ENCODE data around the gene CAMK4.

Gene CAMK4

DNA sequence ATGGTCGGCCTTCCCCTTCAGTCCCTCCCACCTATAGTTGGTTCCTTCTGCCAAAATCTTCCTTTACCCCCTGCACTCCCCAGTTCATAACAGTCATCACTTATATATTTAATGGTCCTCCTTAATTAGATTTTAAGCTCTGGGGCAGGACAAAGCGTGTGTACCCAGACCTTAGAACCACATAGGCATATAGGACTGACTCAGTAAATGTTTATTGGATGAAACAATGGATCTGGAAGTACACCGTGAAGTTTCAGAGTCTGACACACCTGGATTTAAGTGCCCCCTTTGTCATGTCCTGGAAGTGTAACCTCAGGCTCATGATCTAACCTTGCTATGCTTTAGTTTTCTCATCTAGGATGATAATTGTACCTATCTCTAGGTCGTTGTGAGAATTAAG is 256.2 kb downstream of the CAMK4 start (continued):
- no peak for TF ChIP-seq ZNF791 (tag by site-specific recombination; IDR thresholded peaks at IDR 0.05)
- no peak for TF ChIP-seq ZNF514 (tag by site-specific recombination; IDR thresholded peaks at IDR 0.05)
- TF ChIP-seq, protein P1, sequence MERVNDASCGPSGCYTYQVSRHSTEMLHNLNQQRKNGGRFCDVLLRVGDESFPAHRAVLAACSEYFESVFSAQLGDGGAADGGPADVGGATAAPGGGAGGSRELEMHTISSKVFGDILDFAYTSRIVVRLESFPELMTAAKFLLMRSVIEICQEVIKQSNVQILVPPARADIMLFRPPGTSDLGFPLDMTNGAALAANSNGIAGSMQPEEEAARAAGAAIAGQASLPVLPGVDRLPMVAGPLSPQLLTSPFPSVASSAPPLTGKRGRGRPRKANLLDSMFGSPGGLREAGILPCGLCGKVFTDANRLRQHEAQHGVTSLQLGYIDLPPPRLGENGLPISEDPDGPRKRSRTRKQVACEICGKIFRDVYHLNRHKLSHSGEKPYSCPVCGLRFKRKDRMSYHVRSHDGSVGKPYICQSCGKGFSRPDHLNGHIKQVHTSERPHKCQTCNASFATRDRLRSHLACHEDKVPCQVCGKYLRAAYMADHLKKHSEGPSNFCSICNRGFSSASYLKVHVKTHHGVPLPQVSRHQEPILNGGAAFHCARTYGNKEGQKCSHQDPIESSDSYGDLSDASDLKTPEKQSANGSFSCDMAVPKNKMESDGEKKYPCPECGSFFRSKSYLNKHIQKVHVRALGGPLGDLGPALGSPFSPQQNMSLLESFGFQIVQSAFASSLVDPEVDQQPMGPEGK (tag by site-specific recombination; IDR thresholded peaks at IDR 0.05), result no peak
- TF ChIP-seq ZNF433 (tag by site-specific recombination; IDR thresholded peaks at IDR 0.05; ENCODE audit: low read depth), result no peak
- no peak for TF ChIP-seq ZNF600 (tag by site-specific recombination; IDR thresholded peaks at IDR 0.05)
- TF ChIP-seq ZNF830 (tag by site-specific recombination; IDR thresholded peaks at IDR 0.05; ENCODE audit: low read depth), result no peak
- no peak for TF ChIP-seq ZNF843 (tag by site-specific recombination; IDR thresholded peaks at IDR 0.05)
- TF ChIP-seq, protein P2, sequence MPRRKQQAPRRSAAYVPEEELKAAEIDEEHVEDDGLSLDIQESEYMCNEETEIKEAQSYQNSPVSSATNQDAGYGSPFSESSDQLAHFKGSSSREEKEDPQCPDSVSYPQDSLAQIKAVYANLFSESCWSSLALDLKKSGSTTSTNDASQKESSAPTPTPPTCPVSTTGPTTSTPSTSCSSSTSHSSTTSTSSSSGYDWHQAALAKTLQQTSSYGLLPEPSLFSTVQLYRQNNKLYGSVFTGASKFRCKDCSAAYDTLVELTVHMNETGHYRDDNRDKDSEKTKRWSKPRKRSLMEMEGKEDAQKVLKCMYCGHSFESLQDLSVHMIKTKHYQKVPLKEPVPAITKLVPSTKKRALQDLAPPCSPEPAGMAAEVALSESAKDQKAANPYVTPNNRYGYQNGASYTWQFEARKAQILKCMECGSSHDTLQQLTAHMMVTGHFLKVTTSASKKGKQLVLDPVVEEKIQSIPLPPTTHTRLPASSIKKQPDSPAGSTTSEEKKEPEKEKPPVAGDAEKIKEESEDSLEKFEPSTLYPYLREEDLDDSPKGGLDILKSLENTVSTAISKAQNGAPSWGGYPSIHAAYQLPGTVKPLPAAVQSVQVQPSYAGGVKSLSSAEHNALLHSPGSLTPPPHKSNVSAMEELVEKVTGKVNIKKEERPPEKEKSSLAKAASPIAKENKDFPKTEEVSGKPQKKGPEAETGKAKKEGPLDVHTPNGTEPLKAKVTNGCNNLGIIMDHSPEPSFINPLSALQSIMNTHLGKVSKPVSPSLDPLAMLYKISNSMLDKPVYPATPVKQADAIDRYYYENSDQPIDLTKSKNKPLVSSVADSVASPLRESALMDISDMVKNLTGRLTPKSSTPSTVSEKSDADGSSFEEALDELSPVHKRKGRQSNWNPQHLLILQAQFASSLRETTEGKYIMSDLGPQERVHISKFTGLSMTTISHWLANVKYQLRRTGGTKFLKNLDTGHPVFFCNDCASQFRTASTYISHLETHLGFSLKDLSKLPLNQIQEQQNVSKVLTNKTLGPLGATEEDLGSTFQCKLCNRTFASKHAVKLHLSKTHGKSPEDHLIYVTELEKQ (tag by site-specific recombination; IDR thresholded peaks at IDR 0.05; ENCODE audit: borderline replicate concordance), result no peak
- TF ChIP-seq, protein P3, sequence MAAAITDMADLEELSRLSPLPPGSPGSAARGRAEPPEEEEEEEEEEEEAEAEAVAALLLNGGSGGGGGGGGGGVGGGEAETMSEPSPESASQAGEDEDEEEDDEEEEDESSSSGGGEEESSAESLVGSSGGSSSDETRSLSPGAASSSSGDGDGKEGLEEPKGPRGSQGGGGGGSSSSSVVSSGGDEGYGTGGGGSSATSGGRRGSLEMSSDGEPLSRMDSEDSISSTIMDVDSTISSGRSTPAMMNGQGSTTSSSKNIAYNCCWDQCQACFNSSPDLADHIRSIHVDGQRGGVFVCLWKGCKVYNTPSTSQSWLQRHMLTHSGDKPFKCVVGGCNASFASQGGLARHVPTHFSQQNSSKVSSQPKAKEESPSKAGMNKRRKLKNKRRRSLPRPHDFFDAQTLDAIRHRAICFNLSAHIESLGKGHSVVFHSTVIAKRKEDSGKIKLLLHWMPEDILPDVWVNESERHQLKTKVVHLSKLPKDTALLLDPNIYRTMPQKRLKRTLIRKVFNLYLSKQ (tag by site-specific recombination; IDR thresholded peaks at IDR 0.05; ENCODE audit: borderline replicate concordance), result no peak
- TF ChIP-seq HOXD13 (CRISPR knock-in tag; IDR thresholded peaks at IDR 0.05; ENCODE audit: borderline replicate concordance), result no peak
- no peak for TF ChIP-seq IKZF3 (tag by site-specific recombination; IDR thresholded peaks at IDR 0.05)
- TF ChIP-seq ZNF157 (tag by site-specific recombination; IDR thresholded peaks at IDR 0.05), result no peak
- no peak for TF ChIP-seq ZNF335 (tag by site-specific recombination; conservative IDR thresholded peaks at IDR 0.05)

DNA sequence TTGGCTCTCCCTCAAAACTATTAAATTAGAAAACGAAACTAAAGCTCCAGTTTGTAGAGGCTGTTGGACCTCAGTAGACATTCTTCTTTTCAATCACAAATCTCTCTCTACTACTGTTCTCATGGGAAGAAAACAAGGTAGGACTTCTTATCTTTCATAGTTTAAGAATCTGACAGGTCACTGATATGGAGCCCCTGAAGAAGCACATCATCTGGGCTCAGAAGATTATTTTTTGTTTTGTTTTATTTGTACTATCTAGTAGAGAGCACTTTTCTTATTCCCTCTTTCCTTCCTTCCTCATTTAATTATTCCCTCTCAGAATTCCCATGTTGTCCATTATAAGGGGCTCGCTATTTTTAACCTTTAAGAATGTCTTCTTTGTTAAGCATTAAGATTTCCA is 261.9 kb downstream of the CAMK4 start:
- ChIA-PET CTCF (no interaction called here), POLR2A (no interaction called here)
- Histone ChIP-seq H3K27ac (ENCODE audit: extremely low read depth, low read depth, low read length) (no peak overlapping the region), H3K4me1 (ENCODE audit: control insufficient read depth, insufficient read depth, low read length) (no peaks in the 10 kb centered on the region), H3K9me3 (ENCODE audit: control insufficient read depth, insufficient read depth, low read depth, low read length) (no peaks in the 10 kb centered on the region), H3K4me3 (ENCODE audit: low read depth, low read length) (no peak overlapping the region), H3K36me3 (ENCODE audit: control insufficient read depth in 2 of 2, insufficient read depth in 1 of 2, low read length in 2 of 2) (no peaks in the 10 kb centered on the region)
- TF ChIP-seq, protein P4, sequence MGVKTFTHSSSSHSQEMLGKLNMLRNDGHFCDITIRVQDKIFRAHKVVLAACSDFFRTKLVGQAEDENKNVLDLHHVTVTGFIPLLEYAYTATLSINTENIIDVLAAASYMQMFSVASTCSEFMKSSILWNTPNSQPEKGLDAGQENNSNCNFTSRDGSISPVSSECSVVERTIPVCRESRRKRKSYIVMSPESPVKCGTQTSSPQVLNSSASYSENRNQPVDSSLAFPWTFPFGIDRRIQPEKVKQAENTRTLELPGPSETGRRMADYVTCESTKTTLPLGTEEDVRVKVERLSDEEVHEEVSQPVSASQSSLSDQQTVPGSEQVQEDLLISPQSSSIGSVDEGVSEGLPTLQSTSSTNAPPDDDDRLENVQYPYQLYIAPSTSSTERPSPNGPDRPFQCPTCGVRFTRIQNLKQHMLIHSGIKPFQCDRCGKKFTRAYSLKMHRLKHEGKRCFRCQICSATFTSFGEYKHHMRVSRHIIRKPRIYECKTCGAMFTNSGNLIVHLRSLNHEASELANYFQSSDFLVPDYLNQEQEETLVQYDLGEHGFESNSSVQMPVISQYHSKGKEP (tag by site-specific recombination; IDR thresholded peaks at IDR 0.05), result no peak
- TF ChIP-seq, protein P5, sequence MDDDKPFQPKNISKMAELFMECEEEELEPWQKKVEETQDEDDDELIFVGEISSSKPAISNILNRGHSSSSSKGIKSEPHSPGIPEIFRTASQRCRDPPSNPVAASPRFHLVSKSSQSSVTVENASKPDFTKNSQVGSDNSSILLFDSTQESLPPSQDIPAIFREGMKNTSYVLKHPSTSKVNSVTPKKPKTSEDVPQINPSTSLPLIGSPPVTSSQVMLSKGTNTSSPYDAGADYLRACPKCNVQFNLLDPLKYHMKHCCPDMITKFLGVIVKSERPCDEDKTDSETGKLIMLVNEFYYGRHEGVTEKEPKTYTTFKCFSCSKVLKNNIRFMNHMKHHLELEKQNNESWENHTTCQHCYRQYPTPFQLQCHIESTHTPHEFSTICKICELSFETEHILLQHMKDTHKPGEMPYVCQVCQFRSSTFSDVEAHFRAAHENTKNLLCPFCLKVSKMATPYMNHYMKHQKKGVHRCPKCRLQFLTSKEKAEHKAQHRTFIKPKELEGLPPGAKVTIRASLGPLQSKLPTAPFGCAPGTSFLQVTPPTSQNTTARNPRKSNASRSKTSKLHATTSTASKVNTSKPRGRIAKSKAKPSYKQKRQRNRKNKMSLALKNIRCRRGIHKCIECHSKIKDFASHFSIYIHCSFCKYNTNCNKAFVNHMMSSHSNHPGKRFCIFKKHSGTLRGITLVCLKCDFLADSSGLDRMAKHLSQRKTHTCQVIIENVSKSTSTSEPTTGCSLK (tag by site-specific recombination; IDR thresholded peaks at IDR 0.05), result no peak
- TF ChIP-seq ZNF777 (tag by site-specific recombination; IDR thresholded peaks at IDR 0.05; ENCODE audit: borderline replicate concordance), result no peak
- TF ChIP-seq ZNF433 (tag by site-specific recombination; IDR thresholded peaks at IDR 0.05; ENCODE audit: low read depth), result no peak
- no peak for TF ChIP-seq REPIN1 (tag by site-specific recombination; IDR thresholded peaks at IDR 0.05; ENCODE audit: low read depth)
- TF ChIP-seq ZBTB7A (tag by site-specific recombination; IDR thresholded peaks at IDR 0.05; ENCODE audit: low read depth), result no peak
- TF ChIP-seq ZBTB1 (tag by site-specific recombination; IDR thresholded peaks at IDR 0.05), result no peak
- TF ChIP-seq GLI2 (tag by site-specific recombination; IDR thresholded peaks at IDR 0.05; ENCODE audit: borderline replicate concordance, low read depth), result no peak
- no peak for TF ChIP-seq MYNN (tag by site-specific recombination; IDR thresholded peaks at IDR 0.05; ENCODE audit: borderline replicate concordance)
- TF ChIP-seq ZSCAN23 (tag by site-specific recombination; IDR thresholded peaks at IDR 0.05), result no peak
- TF ChIP-seq, protein P6, sequence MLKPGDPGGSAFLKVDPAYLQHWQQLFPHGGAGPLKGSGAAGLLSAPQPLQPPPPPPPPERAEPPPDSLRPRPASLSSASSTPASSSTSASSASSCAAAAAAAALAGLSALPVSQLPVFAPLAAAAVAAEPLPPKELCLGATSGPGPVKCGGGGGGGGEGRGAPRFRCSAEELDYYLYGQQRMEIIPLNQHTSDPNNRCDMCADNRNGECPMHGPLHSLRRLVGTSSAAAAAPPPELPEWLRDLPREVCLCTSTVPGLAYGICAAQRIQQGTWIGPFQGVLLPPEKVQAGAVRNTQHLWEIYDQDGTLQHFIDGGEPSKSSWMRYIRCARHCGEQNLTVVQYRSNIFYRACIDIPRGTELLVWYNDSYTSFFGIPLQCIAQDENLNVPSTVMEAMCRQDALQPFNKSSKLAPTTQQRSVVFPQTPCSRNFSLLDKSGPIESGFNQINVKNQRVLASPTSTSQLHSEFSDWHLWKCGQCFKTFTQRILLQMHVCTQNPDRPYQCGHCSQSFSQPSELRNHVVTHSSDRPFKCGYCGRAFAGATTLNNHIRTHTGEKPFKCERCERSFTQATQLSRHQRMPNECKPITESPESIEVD (tag by site-specific recombination; IDR thresholded peaks at IDR 0.05), result no peak
- no peak for TF ChIP-seq ZNF114 (tag by site-specific recombination; IDR thresholded peaks at IDR 0.05)
- TF ChIP-seq ZNF302 (tag by site-specific recombination; IDR thresholded peaks at IDR 0.05; ENCODE audit: low read depth), result no peak

All from HEK293 (cell line).